ENCODE results near the gene USP13.

USP13 gene

GRCh38 chr3:179796421-179796820 is 143.6 kb downstream of the USP13 start:
- DNase-seq (ENCODE audit: low read depth) = no peak

- no peak for DNase-seq (ENCODE audit: low read depth)
Observed at GRCh38 chr3:179797192-179797591, 144.4 kb downstream of the USP13 start.

- DNase-seq (ENCODE audit: low read depth) = no peak
Observed at GRCh38 chr3:179801263-179801662, 148.4 kb downstream of the USP13 start.

GRCh38 chr3:179801856-179802255 is 149.0 kb downstream of the USP13 start:
- no peak for DNase-seq (ENCODE audit: low read depth)

- no peak for DNase-seq (ENCODE audit: low read depth)
Observed at GRCh38 chr3:179806177-179806576, 153.3 kb downstream of the USP13 start.

- no peak for DNase-seq (ENCODE audit: low read depth)
Observed at GRCh38 chr3:179807588-179807987, 154.7 kb downstream of the USP13 start.

GRCh38 chr3:179809639-179810038 is 156.8 kb downstream of the USP13 start:
- no peak for DNase-seq (ENCODE audit: low read depth)

GRCh38 chr3:179811321-179812095 is 158.7 kb downstream of the USP13 start:
- no peak for DNase-seq (ENCODE audit: low read depth)

- no peak for DNase-seq (ENCODE audit: low read depth)
Observed at GRCh38 chr3:179812096-179812382, 159.2 kb downstream of the USP13 start.

- no peak for DNase-seq (ENCODE audit: low read depth)
Observed at GRCh38 chr3:179819379-179819778, 166.5 kb downstream of the USP13 start.

GRCh38 chr3:179822296-179822695 is 169.5 kb downstream of the USP13 start:
- no peak for DNase-seq (ENCODE audit: low read depth)

GRCh38 chr3:179825527-179826246 is 172.8 kb downstream of the USP13 start:
- no peak for DNase-seq (ENCODE audit: low read depth)

- no peak for DNase-seq (ENCODE audit: low read depth)
Observed at GRCh38 chr3:179826247-179826637, 173.4 kb downstream of the USP13 start.

GRCh38 chr3:179828738-179829137 is 175.9 kb downstream of the USP13 start:
- no peak for DNase-seq (ENCODE audit: low read depth)

- DNase-seq (ENCODE audit: low read depth) = no peak
Observed at GRCh38 chr3:179829401-179829800, 176.6 kb downstream of the USP13 start.

GRCh38 chr3:179832333-179832854 is 179.6 kb downstream of the USP13 start:
- no peak for DNase-seq (ENCODE audit: low read depth)

GRCh38 chr3:179833294-179833693 is 180.5 kb downstream of the USP13 start:
- no peak for DNase-seq (ENCODE audit: low read depth)

- DNase-seq (ENCODE audit: low read depth) = no peak
Observed at GRCh38 chr3:179837374-179837773, 184.5 kb downstream of the USP13 start.

Measured in stimulated activated CD8-positive, alpha-beta memory T cell treated with anti-CD3 and anti-CD28 coated beads, Interleukin-4, amount 100 ng/mL, for 24 hours (primary cell).